GM15510 (cell line): ENCODE data around the gene PIWIL1.

ENCODE experiments used
- POLR2A ChIP-seq: IDR thresholded peaks from 3 replicates; pipeline ENCODE4 v1.6.1; 2011; ENCODE audit warnings: borderline replicate concordance; ENCODE audit not compliant: insufficient read length; ENCODE audit errors: extremely low read depth

PIWIL1 gene

GRCh38 chr12:130382818-130383217 lies 45.1 kb downstream of the PIWIL1 start:
- no peak for TF ChIP-seq POLR2A

- no peak for TF ChIP-seq POLR2A
These were observed 46.5 kb downstream of the PIWIL1 start for GRCh38 chr12:130384234-130384633.

- TF ChIP-seq POLR2A: no peak
These were observed 47.5 kb downstream of the PIWIL1 start for GRCh38 chr12:130385193-130385592.

- no peak for TF ChIP-seq POLR2A
These were observed 53.5 kb downstream of the PIWIL1 start for GRCh38 chr12:130391186-130391585.

GRCh38 chr12:130394906-130395305 lies 57.2 kb downstream of the PIWIL1 start:
- TF ChIP-seq POLR2A: no peak

GRCh38 chr12:130396667-130397066 lies 59.0 kb downstream of the PIWIL1 start:
- TF ChIP-seq POLR2A: no peak

GRCh38 chr12:130398100-130398848 lies 60.6 kb downstream of the PIWIL1 start:
- no peak for TF ChIP-seq POLR2A

GRCh38 chr12:130401703-130402102 lies 64.0 kb downstream of the PIWIL1 start:
- no peak for TF ChIP-seq POLR2A

- TF ChIP-seq POLR2A: no peak
These were observed 67.6 kb downstream of the PIWIL1 start for GRCh38 chr12:130405332-130405731.

GRCh38 chr12:130412384-130412783 lies 74.7 kb downstream of the PIWIL1 start:
- no peak for TF ChIP-seq POLR2A

GRCh38 chr12:130413909-130414308 lies 76.2 kb downstream of the PIWIL1 start:
- no peak for TF ChIP-seq POLR2A

GRCh38 chr12:130414381-130414780 lies 76.7 kb downstream of the PIWIL1 start:
- TF ChIP-seq POLR2A: no peak

- TF ChIP-seq POLR2A: no peak
These were observed 80.6 kb downstream of the PIWIL1 start for GRCh38 chr12:130418251-130418650.

- TF ChIP-seq POLR2A: no peak
These were observed 81.4 kb downstream of the PIWIL1 start for GRCh38 chr12:130419116-130419515.

- TF ChIP-seq POLR2A: no peak
These were observed 82.4 kb downstream of the PIWIL1 start for GRCh38 chr12:130420071-130420470.

GRCh38 chr12:130421896-130422295 lies 84.2 kb downstream of the PIWIL1 start:
- no peak for TF ChIP-seq POLR2A
